ENCODE data around the gene CFAP126. TPM values are rescaled to one million over a fixed set of nuclear protein-coding genes. Genes with fewer than 3 reads are reported as not detected.

CFAP126 gene
- total and polyA plus RNA-seq, 2 of the 8 experiments (the other 6 are each of a cell fraction or from before 2014, with no cell fraction given), result not detected

DNA sequence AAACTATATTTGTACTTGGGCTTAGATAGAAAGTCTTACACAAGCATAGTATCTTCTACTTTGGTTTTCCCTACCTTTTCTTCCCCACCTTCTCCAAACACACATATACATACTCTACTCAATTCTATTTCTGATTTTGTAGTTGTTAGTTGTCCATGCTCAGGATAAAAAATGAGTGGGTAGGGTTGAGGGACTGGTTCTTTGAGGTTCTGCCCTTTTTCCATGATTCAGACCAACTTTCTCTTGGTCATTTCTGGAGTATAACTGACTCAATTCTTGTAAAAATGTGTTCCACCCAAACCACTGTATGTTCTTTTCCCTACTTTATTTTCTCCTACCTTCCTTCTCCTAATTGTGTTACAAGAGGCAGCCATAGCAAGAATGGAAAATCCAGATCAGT, 3.3 kb downstream of the CFAP126 start (continued):
- TF ChIP-seq CHD7 (IDR thresholded peaks at IDR 0.05; ENCODE audit: insufficient replicate concordance, low read length) (no peak), SUZ12 (IDR thresholded peaks at IDR 0.05; ENCODE audit: low read length) (no peak), EGR1 (IDR thresholded peaks at IDR 0.05; ENCODE audit: borderline replicate concordance, low read depth, low read length) (no peak), ZNF274 (IDR thresholded peaks at IDR 0.05; ENCODE audit: borderline replicate concordance, extremely low read depth, low read length) (no peak), SIX5 (IDR thresholded peaks at IDR 0.05; ENCODE audit: low read depth, low read length) (no peak), KDM4A (IDR thresholded peaks at IDR 0.05; ENCODE audit: low read depth, low read length, severe bottlenecking) (no peak), MAFK (IDR thresholded peaks at IDR 0.05; ENCODE audit: low read depth, low read length) (no peak), TBP (IDR thresholded peaks at IDR 0.05; ENCODE audit: low read depth, low read length) (no peak), BRCA1 (IDR thresholded peaks at IDR 0.05; ENCODE audit: low read depth, low read length) (no peak), HDAC2 (IDR thresholded peaks at IDR 0.05; ENCODE audit: borderline replicate concordance in 1 of 2, low read depth in 2 of 2, low read length in 2 of 2) (no peak), RAD21 (IDR thresholded peaks at IDR 0.05 in 1 of 2, conservative IDR thresholded peaks at IDR 0.05 in 1 of 2; ENCODE audit: low read depth in 2 of 2, low read length in 2 of 2) (no peak), SIRT6 (IDR thresholded peaks at IDR 0.05; ENCODE audit: low read length) (no peak)

Data from H1 (cell line).